Activated B cell treated with CpG ODN at 0.5 μM for 24 hours (primary cell): Measurements from ENCODE around the gene CACNA1I. TPM values are rescaled to one million over a fixed set of nuclear protein-coding genes. Genes with fewer than 3 reads are reported as not detected.

Experiments
- ATAC-seq: fragments of 200-7000 bp; cut with Tn5 transposase; one replicate; pipeline ENCODE4 v1.10.0; 2021; ENCODE audit warnings: low read depth, mild to moderate bottlenecking, moderate library complexity
- CTCF ChIA-PET: fragments of 350-600 bp; sonication (Branson Sonifier 250); formaldehyde crosslinking; loops from one replicate; lab custom pipeline; 2021; ENCODE audit warnings: antibody characterized with exemption; lab: Charles Lee
- POLR2A ChIA-PET: fragments of 350-600 bp; sonication (Branson Sonifier 250); formaldehyde crosslinking; loops from one replicate; lab custom pipeline; 2021; ENCODE audit warnings: antibody characterized with exemption; lab: Charles Lee
- DNase-seq: peaks from one replicate; pipeline ENCODE4 v3.0.0; 2022
- H3K27ac Mint-ChIP-seq: one replicate; pipeline ENCODE4 v1.8.0; 2020; ENCODE audit warnings: mixed read lengths
- H3K27me3 Mint-ChIP-seq: one replicate; pipeline ENCODE4 v1.8.0; 2021; ENCODE audit warnings: mixed read lengths
- H3K36me3 Mint-ChIP-seq: one replicate; pipeline ENCODE4 v1.8.0; 2021; ENCODE audit warnings: low read depth, mixed read lengths
- H3K4me1 Mint-ChIP-seq: one replicate; pipeline ENCODE4 v1.8.0; 2021; ENCODE audit warnings: mixed read lengths
- H3K4me3 Mint-ChIP-seq: one replicate; pipeline ENCODE4 v1.8.0; 2020; ENCODE audit warnings: mild to moderate bottlenecking, mixed read lengths
- H3K9me3 Mint-ChIP-seq: one replicate; pipeline ENCODE4 v1.8.0; 2020; ENCODE audit warnings: mixed read lengths
- intact Hi-C: fragments of 100-400 bp; cut with micrococcal nuclease; formaldehyde crosslinking; loops from one replicate; pipeline ENCODE4 v1.15.1; 2024
- total RNA-seq: library from RNA; stranded (reverse); gene quantifications from 2 replicates; pipeline ENCODE4 v1.2.3, GENCODE V29; 2022
- TF ChIP-seq, protein P1 (sequence below): fragments of 200-600 bp; IDR thresholded peaks from one replicate; pipeline ENCODE4 v1.8.0; 2022; ENCODE audit warnings: antibody characterized with exemption, mild to moderate bottlenecking

Gene CACNA1I
- total RNA-seq, 1 donor from 2014 or later: not detected

DNA sequence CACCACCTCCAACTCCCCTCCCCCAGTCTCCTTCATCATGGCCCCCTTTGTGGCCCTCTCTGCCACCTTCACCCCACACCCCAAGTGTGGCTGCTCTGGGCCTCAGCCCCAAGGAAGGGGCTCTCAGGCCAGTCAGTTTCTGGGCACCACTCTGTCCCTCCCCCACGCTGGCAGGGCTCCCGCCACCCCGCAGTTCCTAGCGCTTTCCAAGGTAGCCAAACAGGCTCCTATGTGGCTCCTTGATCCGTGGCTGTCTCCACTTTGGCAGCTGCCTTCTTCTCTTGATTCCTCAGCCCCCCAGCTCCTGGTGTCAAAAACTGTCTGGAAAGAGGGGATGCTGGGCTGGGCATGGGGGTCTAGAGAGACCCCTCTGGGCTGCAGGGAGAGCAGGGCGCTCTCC, 10.4 kb upstream of the CACNA1I start:
- Mint-ChIP-seq H3K27me3 (peaks cover 39% of the 10 kb centered on the region), H3K4me1 (peaks cover 9% of the 10 kb centered on the region), H3K9me3 (no peaks in the 10 kb centered on the region), H3K36me3 (no peaks in the 10 kb centered on the region), H3K27ac (no peak overlapping the region), H3K4me3 (no peak overlapping the region)
- CTCF ChIA-PET: interaction anchor here (1.0 to 2.3 kb wide), 3 partner anchors 382 to 476 kb away, joined by 3 to 11 read pairs (median 4); no protein-coding TSS in a partner anchor
- TF ChIP-seq, protein P1, sequence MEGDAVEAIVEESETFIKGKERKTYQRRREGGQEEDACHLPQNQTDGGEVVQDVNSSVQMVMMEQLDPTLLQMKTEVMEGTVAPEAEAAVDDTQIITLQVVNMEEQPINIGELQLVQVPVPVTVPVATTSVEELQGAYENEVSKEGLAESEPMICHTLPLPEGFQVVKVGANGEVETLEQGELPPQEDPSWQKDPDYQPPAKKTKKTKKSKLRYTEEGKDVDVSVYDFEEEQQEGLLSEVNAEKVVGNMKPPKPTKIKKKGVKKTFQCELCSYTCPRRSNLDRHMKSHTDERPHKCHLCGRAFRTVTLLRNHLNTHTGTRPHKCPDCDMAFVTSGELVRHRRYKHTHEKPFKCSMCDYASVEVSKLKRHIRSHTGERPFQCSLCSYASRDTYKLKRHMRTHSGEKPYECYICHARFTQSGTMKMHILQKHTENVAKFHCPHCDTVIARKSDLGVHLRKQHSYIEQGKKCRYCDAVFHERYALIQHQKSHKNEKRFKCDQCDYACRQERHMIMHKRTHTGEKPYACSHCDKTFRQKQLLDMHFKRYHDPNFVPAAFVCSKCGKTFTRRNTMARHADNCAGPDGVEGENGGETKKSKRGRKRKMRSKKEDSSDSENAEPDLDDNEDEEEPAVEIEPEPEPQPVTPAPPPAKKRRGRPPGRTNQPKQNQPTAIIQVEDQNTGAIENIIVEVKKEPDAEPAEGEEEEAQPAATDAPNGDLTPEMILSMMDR: no peak
- ATAC-seq: no peak
- POLR2A ChIA-PET: no interaction called here
- DNase-seq: no peak
- intact Hi-C loops: no loop called here

- ChIA-PET CTCF (interaction anchor here (1.3 kb wide), 1 partner anchor 28 kb away, joined by 3 read pairs; no protein-coding TSS in a partner anchor), POLR2A (no interaction called here)
- no peak overlapping the region for H3K4me3 Mint-ChIP-seq
- peaks cover 18% of the 10 kb centered on the region for H3K4me1 Mint-ChIP-seq
- H3K36me3 Mint-ChIP-seq: no peaks in the 10 kb centered on the region
- no peak overlapping the region for H3K27ac Mint-ChIP-seq
- no peak for DNase-seq
- intact Hi-C loops: no loop called here
- peaks cover 6% of the 10 kb centered on the region for H3K9me3 Mint-ChIP-seq
- peaks cover 21% of the 10 kb centered on the region for H3K27me3 Mint-ChIP-seq
- TF ChIP-seq, protein P1: no peak
- no peak for ATAC-seq
These were observed 7.6 kb upstream of the CACNA1I start for GRCh38 chr22:39562839-39563489.

- no peak overlapping the region for H3K4me3 Mint-ChIP-seq
- no peaks in the 10 kb centered on the region for H3K36me3 Mint-ChIP-seq
- peaks cover 16% of the 10 kb centered on the region for H3K27me3 Mint-ChIP-seq
- ATAC-seq (no peak), DNase-seq (no peak)
- TF ChIP-seq, protein P1: no peak
- ChIA-PET POLR2A (no interaction called here), CTCF (no interaction called here)
- peaks cover 15% of the 10 kb centered on the region for H3K4me1 Mint-ChIP-seq
- intact Hi-C loops: no loop called here
- no peak overlapping the region for H3K27ac Mint-ChIP-seq
- peaks cover 6% of the 10 kb centered on the region for H3K9me3 Mint-ChIP-seq
These were observed 6.8 kb upstream of the CACNA1I start for GRCh38 chr22:39563571-39564428.

DNA sequence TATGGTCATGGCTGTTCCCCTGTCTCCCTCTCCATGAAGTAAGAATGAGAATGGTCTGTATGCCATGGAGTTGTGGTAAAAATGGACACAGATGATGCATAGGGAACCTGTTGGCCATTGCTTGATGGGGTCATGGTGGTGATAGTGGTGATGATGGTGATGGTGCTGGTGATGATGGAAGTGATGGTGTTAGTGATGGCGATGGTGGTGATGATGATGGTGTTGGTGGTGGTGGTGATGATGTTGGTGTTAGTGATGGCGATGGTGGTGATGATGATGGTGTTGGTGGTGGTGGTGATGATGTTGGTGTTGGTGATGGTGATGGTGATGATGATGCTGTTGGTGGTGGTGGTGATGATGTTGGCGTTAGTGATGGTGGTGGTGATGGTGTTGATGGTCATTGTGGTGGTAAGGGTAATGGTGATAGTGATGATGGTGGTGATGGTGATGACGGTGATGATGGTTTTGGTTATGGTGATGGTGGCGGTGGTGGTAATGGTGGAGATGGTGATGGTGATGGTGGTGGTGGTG, 5.1 kb upstream of the CACNA1I start:
- no peak overlapping the region for H3K4me3 Mint-ChIP-seq
- ChIA-PET CTCF (no interaction called here), POLR2A (no interaction called here)
- no peak overlapping the region for H3K27ac Mint-ChIP-seq
- TF ChIP-seq, protein P1: no peak
- peaks cover 15% of the 10 kb centered on the region for H3K4me1 Mint-ChIP-seq
- DNase-seq: no peak
- intact Hi-C loops: no loop called here
- peaks cover 8% of the 10 kb centered on the region for H3K27me3 Mint-ChIP-seq
- no peak for ATAC-seq
- H3K9me3 Mint-ChIP-seq: peaks cover 6% of the 10 kb centered on the region
- H3K36me3 Mint-ChIP-seq: no peaks in the 10 kb centered on the region
